ENCODE results near the gene C4orf17. TPM values are rescaled to one million over a fixed set of nuclear protein-coding genes. Genes with fewer than 3 reads are reported as not detected.

The C4orf17 gene
- total RNA-seq, 1 donor from 2014 or later = not detected

Other genes starting within 250 kb of the C4orf17 start
- not detected for gene ADH1A, start 220.0 kb upstream of the C4orf17 start, total RNA-seq
- 142 TPM for gene ADH1B, start 189.6 kb upstream of the C4orf17 start, total RNA-seq
- 43.5 TPM for gene ADH1C, start 158.3 kb upstream of the C4orf17 start, total RNA-seq
- gene ADH7, start 75.7 kb upstream of the C4orf17 start, total RNA-seq = not detected
- 12.5 TPM for gene TRMT10A, start 53.0 kb downstream of the C4orf17 start, total RNA-seq
- not detected for gene MTTP, start 63.8 kb downstream of the C4orf17 start, total RNA-seq
- gene C4orf54, start 146.8 kb downstream of the C4orf17 start, total RNA-seq = not detected

All from ureter (tissue), 1 donor.